HG03135 (cell line): Measurements from ENCODE around the gene SLFN12L.
"Not testable (repeated sequence)": the region's sequence is repeated elsewhere in the genome, so short reads cannot be mapped to it uniquely, and the experiment has no call there.

Experiments
- ATAC-seq: cut with Tn5 transposase; IDR thresholded peaks from one replicate; pipeline ENCODE4 v1.9.1; 2021; ENCODE audit warnings: mild to moderate bottlenecking, moderate library complexity; ENCODE audit not compliant: unreplicated experiment

SLFN12L gene

DNA sequence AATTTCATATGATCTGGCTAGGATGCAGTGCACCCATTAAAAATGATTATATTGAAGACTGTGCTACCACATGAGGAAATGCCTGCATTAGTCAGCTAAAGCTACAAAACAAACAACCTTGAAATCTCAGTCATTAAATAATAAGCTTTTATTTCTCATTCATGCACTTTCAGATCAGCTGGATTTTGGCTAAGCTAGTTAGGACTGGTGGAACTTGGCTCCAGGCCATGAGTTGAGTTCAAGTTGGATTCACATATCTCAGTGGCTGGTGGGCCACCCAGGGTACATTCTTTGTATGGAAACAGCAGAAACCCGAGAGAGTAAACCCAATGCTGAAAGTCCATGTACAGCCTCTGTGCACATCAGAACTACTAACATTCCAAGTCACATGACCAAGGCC lies 6.4 kb upstream of the SLFN12L start:
- no peak for ATAC-seq

GRCh38 chr17:35542990-35543389 lies 5.5 kb upstream of the SLFN12L start:
- no peak for ATAC-seq

DNA sequence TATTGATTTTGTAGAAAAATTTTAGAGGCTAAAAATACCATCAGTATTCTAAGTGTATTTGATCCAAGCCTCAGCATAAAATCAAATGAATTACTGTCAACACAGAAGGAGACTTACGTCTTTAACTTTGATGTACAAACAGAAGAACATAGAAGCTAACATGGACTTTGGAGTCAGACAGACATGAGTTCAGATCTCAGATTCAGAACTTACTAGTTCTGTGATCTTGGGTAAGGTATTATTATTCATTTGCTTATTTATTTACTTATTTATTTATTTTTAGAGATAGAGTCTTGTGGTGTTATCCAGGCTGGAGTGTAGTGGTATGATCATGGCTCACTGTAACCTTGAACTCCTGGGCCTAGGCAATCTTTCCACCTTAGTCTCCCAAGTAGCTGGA lies 4.0 kb upstream of the SLFN12L start:
- no peak for ATAC-seq

GRCh38 chr17:35540589-35541404 lies 3.3 kb upstream of the SLFN12L start:
- no peak for ATAC-seq

GRCh38 chr17:35539659-35540026 lies 2.2 kb upstream of the SLFN12L start:
- ATAC-seq: no peak

DNA sequence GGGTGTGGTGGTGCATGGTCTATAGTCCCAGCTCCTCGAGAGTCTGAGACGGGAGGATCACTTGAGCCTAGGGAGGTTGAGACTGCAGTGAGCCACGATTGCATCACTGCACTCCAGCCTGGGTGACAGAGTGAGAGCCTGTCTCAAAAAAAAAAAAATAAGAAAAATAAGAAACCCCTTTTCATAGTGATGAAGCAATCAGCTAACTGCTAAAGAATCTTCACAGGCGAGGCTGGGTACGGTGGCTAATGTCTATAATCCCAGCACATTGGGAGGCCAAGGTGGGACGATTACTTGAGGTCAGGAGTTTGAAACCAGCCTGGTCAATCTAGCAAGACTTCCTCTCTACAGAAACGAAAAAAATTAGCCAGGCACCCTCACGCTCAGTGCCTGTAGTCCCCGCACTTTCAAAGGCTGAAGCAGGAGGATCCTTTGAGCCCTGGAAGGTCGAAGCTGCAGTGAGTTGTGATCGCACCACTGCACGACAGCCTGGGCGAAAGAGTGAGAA lies 760 bp downstream of the SLFN12L start:
- ATAC-seq: no peak

DNA sequence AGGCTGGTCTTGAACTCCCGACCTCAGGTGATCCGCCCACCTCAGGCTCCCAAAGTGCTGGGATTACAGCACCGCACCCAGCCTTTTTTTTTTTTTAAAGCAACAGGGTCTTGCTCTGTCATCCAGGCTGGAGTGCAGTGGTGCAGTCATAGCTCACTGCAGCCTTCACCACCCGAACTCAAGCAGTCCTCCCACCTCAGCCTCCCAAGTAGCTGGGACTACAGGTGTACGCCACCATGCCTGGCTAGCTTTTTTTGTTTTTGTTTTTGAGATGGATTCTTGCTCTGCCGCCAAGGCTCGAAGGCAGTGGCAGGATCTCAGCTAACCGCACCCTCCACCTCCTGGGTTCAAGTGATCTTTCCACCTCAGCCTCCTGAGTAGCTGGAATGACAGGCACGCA lies 2.1 kb downstream of the SLFN12L start:
- ATAC-seq: not testable (repeated sequence)

DNA sequence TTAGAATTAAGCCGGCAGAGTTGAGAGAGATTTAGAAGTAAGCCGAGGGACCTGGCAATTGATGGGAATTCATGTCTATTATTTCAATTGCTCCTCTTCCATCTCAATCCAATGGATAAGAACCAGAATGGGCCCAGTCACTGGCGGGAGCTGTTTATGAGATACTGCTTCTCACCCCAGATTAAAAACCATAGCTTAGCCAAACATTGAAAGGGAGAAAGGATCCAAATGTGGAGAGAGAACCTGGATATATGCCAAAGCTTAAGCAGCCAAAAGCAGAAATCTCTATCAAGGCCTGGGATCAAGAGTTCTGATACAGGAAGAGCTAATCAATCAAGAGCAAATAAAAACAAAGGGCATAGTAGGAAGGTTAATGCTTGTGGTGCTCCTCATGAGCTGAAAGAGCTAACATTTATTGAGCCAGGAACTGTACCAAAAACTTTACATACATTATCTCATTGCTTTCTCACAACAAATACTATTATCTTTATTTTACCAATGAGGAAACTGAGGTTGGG lies 2.8 kb downstream of the SLFN12L start:
- no peak for ATAC-seq

DNA sequence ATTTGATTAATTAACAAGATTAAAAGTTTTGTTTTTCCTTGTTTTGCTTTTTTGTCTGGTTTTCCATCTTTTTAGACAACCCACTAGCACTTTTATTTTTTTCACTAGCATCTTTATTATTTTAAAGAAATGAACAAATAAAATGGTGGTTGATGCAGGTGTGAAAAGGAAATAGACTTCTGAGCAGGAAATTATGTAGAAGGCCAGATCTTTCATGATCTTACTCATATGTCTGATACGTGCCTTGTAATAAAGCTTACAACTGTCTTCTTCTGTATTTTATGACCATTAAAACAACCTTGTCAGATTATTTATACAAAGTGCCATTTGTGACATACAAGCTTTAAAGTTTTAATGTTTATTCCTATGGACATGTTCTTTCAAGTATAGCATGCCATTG lies 6.3 kb downstream of the SLFN12L start:
- ATAC-seq: no peak

GRCh38 chr17:35529866-35530265 lies 7.6 kb downstream of the SLFN12L start:
- ATAC-seq: no peak

- not testable (repeated sequence) for ATAC-seq
Measured at GRCh38 chr17:35529326-35529725, 8.2 kb downstream of the SLFN12L start.

GRCh38 chr17:35523296-35523695 lies 14.2 kb downstream of the SLFN12L start:
- no peak for ATAC-seq

DNA sequence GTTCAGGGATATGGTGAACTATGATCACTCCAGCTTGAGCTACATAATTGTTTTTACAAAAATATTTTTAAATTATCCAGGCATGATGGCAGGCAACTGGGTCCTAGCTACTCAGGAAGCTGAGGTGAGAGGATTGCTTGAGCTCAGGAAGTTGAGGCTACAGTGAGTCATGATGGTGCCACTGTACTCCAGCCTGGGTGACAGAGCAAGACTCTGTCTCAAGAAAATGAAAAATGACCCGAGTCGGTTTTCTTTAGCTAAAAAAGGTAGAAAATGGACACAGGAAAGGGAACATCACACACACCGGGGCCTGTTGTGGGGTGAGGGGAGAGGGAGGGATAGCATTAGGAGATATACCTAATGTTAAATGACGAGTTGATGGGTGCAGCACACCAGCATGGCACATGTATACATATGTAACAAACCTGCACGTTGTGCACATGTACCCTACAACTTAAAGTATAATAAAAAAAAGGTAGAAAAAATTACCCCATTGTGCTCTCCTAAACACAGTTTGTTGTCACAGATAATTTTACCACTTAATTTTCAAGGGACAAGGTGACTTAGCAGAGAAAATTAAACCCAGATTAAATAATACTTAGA lies 15.7 kb downstream of the SLFN12L start:
- ATAC-seq: not testable (repeated sequence)

DNA sequence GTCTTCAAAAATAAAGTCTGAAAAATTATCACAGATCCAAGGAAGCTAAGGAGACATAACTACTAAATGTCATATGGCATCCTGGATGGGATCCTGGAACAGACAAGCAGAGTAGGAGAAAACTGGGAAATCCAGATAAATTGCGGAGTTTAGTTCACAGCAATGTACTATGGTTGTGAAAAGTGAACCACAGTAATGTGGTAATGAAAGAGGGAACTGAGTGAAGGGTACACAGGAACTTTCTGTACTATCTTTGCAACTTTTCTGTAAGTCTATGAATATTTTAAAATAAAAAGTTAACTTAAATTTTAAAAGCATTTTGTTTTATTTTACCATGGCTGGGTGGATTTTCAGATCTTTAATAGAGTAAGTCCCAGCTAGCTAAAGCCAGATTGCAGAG lies 16.3 kb downstream of the SLFN12L start:
- ATAC-seq: no peak

DNA sequence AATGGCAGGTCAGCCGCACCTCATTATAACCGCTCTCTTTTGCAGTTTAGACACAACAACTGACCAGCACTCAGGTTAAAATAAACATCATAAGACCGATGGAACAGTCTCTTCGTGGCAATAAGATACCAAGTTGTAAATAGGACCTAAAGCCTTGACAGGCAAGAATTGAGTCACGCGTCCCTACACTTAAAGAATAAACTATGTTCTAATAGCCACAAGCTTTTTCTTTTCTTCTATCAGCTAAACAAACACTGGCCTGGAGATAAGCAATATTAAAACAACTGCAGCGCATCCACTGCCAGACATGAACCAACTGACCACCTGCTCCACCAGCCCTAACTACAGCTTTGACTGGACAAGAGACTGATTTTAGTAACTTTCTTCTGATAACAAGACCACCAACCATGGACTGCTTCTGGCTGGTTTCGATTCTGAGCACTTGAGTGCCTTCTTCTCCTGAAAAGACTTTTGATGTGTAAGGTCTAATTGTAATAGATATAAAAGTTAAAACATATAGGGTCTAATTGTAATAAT lies 17.5 kb downstream of the SLFN12L start:
- ATAC-seq: no peak

DNA sequence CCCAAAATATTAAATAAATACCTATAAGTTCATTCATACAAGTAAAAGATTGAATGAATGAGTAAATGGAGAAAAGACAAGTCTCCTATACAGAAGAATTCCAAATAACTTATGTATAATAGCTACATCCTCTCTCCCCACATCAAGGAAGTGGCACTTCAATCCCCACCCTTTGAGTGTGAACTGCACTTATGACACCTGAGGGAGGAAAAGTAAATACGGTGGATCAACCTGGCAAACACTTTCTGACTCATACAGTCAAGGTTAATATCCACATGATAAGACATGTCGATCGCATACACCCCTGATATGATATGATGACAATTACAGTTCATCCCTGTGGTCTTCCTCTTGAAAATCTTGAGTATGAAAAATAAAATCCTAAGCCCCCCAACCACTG lies 18.0 kb downstream of the SLFN12L start:
- no peak for ATAC-seq

DNA sequence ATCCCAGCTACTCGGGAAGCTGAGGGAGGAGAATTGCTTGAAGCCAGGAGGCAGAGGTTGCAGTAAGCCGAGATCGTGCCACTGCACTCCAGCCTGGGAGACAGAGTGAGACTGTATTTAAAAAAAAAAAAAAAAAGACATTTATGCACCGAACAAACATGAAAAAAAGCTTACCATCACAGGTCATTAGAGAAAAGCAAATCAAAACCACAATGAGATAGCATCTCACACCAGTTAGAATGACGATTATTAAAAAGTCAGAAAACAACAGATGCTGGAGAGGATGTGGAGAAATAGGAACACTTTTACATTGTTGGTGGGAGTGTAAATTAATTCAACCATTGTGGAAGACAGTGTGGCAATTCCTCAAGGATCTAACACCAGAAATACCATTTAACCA lies 19.0 kb downstream of the SLFN12L start:
- not testable (repeated sequence) for ATAC-seq

GRCh38 chr17:35515027-35515426 lies 22.5 kb downstream of the SLFN12L start:
- ATAC-seq: no peak

- no peak for ATAC-seq
Measured at GRCh38 chr17:35514564-35514963, 22.9 kb downstream of the SLFN12L start.

DNA sequence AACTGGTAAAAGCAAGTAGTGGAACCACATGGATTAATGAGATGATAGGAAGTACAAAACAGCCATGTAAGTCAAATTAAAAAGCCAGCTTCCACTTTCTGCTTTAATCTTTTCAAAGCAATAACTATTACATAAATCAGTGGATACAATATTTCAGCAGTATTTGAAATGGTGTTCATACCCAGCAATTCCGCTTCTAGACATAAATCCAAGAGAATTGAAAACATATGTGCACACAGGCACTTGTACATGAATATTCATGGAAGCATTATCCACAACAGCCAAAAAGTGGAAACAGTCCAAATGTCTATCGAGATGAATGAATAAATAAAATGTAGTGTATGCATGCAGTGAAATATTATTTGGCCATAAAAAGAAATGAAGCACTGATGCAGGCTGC lies 27.4 kb downstream of the SLFN12L start:
- no peak for ATAC-seq

DNA sequence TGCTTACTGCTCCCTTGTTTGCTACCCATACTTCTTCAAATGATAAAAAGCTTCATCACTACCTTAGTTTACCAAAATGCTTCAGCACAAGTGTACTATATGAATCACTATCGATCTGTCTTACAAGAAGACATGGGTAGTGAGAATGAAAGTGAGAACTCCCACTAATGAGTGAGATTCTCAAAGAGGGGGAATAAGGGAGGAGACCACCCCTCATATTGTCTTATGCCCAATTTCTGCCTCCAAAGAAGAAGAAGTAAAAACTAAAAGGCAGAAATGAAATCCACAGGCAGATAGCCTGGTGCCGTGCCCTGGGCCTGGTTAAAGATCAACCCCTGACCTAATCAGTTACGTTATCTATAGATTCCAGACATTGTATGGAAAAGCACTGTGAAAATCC lies 29.8 kb downstream of the SLFN12L start:
- not testable (repeated sequence) for ATAC-seq

- ATAC-seq: no peak
Measured at GRCh38 chr17:35499548-35499947, 37.9 kb downstream of the SLFN12L start.
